Stimulated activated CD8-positive, alpha-beta memory T cell treated with anti-CD3 and anti-CD28 coated beads, Interleukin-7, amount 100 ng/mL, for 4 hours (primary cell): ENCODE measurements around the gene FBXO24.

Experiments
- DNase-seq, 2 donors: peaks; one replicate each; pipeline ENCODE4 v3.0.0-alpha.2; 2020; ENCODE audit warnings: low read depth in 2 of 2

The FBXO24 gene

GRCh38 chr7:100620804-100621203 lies 34.7 kb downstream of the FBXO24 start:
- DNase-seq, result no peak

GRCh38 chr7:100621554-100621953 lies 35.4 kb downstream of the FBXO24 start:
- DNase-seq, result no peak

- no peak for DNase-seq
Observed at GRCh38 chr7:100623951-100624824, 38.1 kb downstream of the FBXO24 start.

DNA sequence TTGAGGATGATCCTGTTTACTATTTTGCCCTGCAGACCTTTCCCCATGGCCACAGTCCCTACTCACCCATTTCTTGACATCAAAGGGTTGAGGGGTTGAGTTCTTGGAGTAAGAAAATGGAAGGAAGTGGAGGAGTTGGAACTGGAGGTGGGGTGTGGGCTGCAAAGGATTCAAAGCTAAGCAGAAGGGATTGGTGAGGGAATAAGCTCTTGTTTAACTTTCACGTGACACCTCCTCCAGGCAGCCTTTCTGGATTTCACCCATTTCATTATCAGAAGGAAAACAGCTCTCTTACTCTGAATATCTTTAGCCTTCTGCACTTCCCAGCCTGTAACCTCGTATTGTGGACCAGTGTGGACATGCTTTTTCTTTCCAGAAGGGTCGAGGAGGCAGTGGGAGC lies 39.9 kb downstream of the FBXO24 start:
- DNase-seq, result no peak

- DNase-seq, result peak; percentile 80 to 83
Observed at GRCh38 chr7:100626530-100627237, 40.6 kb downstream of the FBXO24 start.

- no peak for DNase-seq
Observed at GRCh38 chr7:100627238-100627549, 41.1 kb downstream of the FBXO24 start.

DNA sequence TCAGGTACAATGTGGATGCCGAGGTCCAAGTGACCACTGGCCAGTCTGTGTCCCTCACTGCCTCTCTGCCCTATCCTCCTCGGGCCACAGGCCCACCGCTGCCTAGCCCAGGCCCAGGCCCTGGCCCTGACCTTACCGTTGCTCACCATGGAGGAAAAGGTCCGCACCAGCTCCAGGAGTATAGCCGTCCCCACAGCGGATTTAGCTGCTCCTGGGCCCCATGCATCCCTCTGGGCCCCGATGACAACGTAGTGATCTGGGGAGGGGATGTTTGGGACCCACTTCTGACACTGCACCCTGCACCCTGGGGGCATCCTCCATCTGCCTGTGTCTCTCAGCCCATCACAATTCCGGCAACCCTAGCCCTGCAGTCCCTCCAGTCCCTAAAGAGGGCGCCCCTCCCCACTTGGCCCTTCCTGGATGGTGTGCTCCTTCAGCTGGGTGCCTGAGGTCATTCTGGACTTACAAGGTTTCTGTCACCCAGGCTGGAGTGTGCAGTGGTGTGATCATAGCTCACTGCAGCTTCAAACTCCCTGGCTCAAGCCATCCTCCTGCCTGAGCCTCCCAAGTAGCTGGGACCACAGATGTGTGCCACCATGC lies 43.1 kb downstream of the FBXO24 start:
- no peak for DNase-seq

GRCh38 chr7:100630066-100630465 lies 43.9 kb downstream of the FBXO24 start:
- no peak for DNase-seq

- peak; percentile 26 to 43 for DNase-seq
Observed at GRCh38 chr7:100632951-100633717, 47.0 kb downstream of the FBXO24 start.

DNA sequence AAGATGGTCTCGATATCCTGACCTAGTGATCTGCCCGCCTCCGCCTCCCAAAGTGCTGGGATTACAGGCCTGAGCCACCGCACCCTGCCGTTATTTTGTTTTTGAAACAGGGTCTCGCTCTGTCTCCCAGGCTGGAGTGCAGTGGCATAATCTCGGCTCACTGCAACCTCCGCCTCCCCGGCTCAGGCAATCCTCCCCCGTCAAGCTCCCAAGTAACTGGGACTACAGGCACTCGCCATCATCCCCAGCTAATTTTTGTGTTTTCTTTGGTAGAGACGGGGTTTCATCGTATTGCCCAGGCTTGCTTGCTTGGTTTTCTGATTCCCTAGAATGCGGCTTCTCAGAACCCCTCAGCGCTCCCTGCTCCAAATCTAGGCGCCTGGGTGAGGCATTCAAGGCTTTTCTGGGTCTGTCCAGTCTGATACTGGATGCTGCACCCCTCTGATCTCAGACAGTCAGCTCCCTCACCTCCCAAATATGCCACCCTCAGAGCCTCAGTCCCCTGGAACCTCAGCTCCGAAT lies 53.9 kb downstream of the FBXO24 start:
- no peak for DNase-seq

DNA sequence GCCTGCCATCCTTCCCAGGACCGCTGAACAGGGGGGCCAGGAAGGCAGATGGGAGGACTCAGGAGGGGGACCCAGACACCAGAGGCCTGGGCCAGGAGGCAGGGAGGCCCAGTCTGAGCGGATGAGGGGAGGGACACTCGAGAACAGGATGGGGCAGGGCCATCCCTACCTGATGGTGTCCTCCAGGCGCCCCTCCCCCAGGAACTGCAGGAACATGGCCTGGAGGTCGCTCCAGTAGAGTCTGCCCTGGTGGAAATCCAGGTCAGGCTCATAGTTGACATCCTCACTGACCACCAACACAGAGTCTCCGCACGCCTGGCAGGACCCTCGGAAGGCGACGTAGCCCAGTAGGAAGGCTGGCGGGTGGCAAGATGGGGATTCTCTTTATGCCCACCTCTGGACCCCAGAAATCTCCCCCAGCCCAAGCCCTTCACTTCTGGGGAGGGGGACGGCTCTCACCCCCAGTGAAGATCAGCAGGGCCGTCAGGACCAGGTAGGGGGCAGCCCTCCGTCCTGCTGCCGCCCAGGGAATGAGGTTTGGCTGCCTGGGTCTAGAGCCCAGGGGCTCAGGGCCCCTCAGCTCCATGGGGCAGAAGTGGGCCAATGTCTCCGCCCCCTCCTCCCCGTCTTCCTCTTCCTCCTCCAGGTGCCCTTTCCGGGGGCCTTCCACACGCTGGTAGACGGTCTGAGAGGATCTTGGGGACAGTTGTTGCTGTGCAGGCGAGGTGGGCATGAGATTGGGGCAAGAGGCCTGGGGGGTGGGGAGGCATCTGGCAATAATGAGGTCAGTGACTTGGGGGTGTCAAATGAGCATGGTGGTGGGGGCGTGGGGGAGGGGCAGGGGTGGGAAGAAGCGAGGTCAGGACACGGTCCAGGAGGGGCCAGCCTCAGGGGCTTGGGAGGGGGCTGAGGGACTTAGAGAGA lies 54.7 kb downstream of the FBXO24 start:
- DNase-seq, result no peak

DNA sequence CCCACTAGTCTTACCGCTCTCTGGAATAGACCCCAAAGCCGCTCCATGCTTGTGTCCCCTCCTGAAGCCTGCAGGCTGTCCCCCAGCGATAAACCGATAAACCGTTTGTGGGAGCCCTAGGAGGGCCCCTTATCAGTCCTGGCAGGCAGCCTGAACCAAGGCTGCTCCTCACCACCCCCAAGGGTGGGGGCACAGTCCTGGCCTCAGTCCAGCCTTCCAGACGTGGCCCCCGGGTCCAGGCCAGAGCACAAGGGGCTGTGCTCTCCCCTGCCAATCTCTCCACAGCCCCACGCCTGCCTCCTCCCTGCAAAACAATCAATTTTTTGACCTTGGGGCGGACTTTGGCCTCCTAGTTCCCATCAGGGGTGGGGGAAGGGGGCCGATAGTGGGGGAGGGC lies 55.3 kb downstream of the FBXO24 start, which contains the start of gene TFR2:
Gene TFR2 (minus strand): TSS at position 90 of the 397 bp plus-strand sequence. CDS start 43 bp downstream, at position 47.
- no peak for DNase-seq

DNA sequence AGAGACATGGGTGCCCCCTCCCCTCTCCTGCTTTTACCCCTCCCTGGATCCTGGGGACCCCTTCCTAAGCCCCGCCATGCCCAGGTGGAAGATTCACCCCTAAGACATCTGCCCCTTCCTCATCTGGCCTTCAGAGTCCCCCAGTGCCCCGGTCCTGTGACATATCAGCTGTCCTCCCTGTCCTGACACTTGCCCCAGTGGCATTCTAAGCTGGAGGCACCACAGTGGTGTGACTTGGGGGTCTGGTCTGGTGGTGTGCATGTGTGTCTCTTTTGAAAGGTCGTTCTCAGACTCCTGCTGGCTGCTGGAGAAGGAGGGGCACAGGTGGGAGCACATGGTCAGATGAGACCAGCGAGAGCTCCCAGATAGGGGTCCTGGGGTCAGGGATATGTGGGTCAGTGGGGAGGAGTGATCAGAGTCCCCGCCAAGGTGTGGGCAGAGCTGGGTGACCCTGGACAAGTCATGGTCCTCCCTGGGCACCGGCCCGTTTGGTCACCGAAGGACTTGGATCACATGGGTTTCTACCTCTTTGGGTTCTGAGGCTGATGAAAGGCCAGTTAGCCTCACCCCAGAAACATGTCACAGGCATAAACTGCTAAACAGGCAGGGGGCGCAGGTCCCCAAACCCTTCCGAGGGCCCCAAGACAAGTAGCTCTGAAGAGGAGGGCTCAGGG lies 55.9 kb downstream of the FBXO24 start:
- no peak for DNase-seq

DNA sequence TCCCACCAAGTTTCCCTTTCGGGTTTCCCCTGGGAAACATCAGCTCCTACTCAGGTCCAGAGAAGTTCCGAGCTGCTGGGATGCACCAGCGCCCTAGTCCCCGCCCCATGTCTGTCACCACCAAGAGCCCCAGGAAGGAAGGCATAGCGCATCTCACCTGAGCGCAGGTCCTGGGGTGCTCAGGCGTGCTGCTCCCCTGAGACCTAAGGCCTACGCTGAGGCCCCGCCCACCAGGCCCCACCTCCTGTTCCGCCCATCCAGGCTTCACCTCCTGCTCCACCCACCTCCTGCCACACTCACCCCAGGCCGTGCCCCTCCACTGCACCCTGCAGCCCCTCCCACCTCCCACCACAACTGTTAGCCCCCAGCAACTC lies 56.4 kb downstream of the FBXO24 start:
- DNase-seq, result no peak

- DNase-seq, result no peak
Observed at GRCh38 chr7:100649826-100650565, 63.9 kb downstream of the FBXO24 start.
